LNCAP (cell line): ENCODE measurements around the gene PCNX1.

ENCODE experiments used
- TF ChIP-seq, protein P1 (sequence below): fragments of 450-650 bp; IDR thresholded peaks from 2 replicates; pipeline ENCODE4 v1.5.1; 2017; ENCODE audit warnings: mild to moderate bottlenecking

Gene PCNX1

DNA sequence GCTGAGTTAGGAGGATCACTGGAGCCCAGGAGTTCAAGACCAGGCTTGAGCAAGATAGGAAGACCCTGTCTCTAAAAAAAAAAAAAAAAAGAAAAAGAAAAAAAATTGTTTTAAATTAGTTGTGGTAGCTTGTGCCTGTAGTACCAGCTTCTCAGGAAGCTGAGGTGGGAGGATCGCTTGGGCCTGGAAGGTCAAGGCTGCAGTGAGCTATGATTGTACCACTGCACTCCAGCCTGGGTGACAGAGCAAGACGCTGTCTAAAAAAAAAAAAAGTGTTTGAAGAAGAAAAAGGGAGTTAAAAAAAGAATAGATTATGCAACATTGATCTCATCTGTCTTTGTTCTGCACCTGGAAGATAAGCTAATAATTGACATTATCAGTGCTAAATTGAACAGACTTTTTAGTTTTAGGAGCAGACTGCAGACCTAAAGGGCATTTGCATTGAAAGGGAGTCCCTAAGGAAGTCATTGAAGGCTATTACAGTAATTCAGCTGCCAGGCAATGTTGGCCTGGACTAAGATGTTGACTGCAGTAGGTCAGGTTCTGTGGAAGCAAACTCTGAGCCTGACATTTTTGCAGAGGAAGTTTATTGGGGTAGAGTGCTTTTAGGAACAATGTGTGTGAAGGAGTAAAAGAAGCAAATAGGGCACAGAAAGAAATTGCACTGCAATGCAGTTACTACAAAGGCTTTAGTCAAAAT is 215.8 kb downstream of the PCNX1 start:
- TF ChIP-seq, protein P1, sequence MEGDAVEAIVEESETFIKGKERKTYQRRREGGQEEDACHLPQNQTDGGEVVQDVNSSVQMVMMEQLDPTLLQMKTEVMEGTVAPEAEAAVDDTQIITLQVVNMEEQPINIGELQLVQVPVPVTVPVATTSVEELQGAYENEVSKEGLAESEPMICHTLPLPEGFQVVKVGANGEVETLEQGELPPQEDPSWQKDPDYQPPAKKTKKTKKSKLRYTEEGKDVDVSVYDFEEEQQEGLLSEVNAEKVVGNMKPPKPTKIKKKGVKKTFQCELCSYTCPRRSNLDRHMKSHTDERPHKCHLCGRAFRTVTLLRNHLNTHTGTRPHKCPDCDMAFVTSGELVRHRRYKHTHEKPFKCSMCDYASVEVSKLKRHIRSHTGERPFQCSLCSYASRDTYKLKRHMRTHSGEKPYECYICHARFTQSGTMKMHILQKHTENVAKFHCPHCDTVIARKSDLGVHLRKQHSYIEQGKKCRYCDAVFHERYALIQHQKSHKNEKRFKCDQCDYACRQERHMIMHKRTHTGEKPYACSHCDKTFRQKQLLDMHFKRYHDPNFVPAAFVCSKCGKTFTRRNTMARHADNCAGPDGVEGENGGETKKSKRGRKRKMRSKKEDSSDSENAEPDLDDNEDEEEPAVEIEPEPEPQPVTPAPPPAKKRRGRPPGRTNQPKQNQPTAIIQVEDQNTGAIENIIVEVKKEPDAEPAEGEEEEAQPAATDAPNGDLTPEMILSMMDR: no peak

DNA sequence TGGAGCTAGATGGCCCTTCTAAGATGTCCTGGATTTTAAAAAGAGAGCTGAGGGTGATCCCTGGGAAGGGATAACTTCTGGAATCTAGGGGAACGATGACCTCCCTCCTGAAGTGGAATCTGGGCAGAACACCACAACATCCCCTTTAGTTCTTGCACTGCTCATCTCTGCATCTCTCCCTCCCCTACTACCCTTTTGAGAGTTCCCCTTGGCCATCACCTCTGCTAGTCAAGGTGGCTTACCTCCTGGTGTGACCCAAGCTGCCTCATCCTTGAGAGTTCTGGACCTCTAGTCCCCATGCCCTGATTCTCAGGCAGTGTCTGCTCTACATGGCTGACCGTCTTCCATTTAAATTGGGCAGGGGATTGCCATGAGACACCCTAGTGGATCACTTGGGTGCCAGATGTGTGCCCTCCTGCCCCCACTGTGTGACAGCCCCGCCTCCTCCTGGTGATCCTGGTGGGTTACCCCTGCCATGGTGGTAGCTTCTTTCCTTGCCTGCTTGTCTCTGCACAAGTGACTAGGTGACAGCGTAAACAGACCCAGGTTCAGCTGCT is 216.4 kb downstream of the PCNX1 start:
- TF ChIP-seq, protein P1: no peak

DNA sequence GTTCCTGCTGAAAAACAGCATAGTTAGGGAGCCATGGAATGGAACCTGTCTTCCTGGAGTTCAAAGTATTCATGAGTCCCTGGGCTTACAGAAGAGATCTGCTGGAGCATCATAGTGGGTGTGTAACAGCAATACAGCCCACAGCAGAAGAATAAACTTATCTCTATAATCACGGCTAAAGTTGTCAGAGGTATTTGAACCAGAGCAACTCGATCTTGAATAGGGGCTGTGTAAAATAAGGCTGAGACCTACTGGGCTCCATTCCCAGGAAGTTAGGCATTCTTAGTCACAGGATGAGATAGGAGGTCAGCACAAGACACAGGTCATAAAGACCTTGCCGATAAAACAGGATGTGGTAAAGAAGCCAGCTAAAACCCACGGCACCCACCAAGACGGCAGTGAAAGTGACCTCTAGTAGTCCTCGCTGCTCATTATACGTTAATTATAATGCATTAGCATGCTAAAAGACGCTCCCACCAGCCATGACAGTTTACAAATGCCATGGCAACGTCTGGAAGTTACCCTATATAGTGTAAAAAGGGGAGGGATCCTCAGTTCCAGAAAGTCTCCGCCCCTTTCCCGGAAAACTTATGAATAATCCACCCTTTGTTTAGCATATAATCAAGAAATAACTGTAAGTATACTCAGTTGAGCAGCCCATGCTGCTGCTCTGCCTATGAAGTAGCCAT is 223.4 kb downstream of the PCNX1 start:
- TF ChIP-seq, protein P1: no peak

DNA sequence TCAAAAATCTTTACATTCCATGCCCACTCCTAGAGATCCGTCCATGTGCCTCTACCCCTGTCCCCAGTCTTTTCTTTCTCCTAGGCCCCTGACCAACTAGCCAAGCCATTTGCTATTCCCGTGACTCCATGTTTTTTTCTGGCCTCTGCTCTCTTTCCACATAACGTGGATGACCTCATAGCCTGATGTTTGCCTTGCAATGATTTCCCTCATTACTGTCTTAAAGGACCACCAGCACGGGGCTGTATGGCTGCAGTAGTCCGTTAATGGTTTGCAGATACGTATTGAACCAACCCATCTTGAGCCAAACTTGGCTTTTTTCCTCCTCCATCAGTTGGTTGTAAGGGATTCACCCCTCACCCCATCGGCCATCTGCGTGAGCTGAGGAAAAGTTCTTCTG is 226.0 kb downstream of the PCNX1 start:
- TF ChIP-seq, protein P1: no peak

DNA sequence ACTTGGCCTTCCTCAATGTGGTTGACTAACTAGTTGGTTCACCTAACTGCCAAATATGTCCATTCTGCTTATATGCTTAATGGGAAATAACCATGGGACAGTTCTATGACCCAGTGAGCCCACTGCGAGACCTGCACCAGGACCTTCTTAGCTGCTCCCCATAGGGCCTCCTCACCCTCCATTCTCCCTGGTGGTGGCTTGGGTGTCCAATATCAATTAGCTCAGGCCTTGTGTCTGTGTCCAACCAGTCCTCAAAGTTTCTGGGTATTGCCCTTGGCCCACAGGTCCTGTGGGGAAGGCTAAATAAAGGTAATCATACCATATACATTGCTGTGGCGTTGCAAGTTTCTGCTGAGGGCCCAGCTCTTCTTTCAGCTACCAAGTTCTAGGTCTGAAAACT is 228.2 kb downstream of the PCNX1 start:
- TF ChIP-seq, protein P1: no peak

DNA sequence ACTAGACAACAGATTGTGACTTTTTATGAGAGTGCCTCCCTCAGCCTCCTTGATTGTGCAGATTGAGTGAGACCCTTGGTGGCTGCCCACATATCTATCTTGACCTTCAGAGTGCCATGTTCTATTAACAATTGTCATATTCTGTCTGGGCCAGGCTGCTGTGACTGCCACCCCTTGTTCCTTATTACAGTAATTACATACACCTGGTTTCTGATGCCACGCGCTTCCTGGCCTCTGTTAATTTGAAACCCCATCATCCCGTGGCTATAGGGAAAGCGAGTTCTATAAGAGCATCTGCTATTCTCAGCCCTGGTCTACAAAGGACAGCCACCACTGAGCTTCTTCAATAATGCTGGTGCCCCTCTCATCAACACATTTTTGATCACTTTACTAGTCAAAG is 228.7 kb downstream of the PCNX1 start:
- TF ChIP-seq, protein P1: no peak

DNA sequence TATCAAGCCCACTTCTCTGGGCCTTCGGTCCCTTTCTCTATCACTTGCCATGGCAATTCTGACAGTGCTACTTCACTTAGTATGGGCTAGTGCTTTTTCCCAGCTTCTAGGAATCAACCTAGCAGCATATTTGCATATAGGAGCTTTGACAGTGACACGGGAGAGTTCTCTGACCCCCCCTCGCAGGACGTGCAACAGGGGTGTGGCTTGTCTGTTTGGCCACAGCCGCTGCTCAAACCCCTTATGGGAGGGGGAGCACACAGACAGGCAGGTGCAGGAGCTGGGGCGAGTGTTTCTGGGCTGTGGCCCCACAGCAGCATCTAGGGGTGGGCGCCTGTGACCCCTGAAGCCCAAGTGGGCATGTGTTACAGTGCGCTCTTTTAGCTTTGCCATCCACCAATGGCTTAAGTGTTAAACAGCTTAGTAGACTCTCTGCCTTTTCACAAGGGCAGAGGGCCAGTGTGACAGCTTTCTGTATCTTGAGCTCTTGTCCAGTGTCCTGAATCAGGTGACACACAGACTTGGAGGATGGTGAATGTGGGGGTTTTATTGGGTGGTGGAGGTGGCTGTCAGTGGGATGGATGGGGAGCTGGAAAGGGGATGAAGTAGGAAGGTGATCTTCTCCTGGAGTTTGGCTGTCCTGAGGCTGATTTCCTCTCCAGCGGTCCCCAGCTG is 229.3 kb downstream of the PCNX1 start:
- TF ChIP-seq, protein P1: no peak
